ENCODE data around the gene ANP32B.
"Not testable (repeated sequence)": the region's sequence is repeated elsewhere in the genome, so short reads cannot be mapped to it uniquely, and the experiment has no call there.

Gene ANP32B

DNA sequence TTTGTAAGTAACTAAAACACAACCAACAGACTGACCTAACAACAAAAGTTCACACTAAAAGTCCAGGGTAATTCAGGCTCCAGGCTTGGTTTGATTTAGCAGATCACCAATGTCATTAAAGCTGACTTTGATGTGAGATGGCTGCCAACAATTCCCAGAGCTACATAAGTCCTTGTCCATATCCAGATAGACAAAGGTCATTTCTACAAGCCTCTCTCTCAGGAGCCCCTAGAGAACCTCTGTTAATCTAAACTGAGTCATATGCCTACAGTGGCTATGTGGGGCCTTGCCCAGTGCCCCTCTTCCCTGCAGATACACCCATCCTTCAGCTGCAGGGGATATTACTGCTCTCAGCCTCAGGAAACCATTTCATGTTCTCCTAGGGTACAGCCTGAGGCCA, 18.2 kb upstream of the ANP32B start:
- DNase-seq: no peak

DNA sequence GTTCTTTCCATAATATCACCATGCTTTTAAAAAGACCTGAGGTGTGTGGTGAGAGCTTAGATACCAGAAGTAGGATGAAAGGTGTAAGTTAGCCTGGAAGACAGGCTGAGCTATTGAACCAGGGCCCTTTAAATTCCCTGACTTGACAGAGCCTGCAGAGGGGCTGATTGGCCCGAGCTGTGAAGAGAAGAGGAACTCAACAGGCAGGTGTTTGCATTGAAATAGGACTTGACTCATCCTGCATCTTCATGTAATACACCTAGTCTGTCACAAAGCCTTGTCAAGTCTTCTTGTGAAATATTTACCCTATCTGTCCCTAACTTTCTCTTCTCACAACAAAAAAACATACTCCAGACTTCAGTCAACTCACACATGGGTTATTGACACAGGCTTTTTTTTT, 16.6 kb upstream of the ANP32B start:
- DNase-seq: no peak

DNA sequence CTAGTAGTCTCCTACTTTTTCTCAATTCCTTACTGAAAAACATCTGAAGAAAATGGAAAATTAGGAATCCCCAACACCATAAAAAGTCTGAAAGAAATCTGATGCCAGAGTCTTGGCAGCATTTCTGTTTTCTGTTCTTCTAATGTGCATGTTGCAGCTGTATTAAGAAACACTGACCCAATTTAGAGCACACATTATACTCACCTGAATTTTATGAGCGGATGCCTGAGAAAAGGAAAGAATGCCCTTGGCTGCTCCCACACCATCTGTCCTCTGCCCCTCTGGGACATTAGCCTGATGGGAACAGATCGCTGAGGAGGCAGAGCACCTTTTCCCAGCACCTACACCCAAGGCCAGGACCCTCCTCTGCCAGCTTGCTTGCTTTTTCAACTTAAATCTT, 14.1 kb upstream of the ANP32B start:
- DNase-seq: no peak

DNA sequence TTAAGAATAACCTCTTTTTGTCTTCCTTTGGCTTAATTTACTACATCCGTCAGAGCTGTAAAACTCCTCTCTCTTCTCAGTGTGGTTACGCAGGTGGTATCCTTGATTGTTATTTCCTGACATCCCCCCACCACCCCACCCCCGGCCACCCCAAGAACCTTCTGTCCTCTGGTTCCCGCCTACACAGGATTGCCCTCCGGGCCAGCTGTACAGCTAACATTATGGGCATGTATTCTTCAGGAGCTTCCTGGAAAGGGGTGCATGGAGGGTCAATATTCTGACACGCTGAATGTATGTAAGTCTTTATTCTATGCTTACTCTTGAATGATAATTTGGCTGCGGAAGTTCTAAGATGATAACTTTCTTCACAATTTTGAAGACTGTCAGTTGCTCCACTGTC, 13.0 kb upstream of the ANP32B start:
- no peak for DNase-seq

DNA sequence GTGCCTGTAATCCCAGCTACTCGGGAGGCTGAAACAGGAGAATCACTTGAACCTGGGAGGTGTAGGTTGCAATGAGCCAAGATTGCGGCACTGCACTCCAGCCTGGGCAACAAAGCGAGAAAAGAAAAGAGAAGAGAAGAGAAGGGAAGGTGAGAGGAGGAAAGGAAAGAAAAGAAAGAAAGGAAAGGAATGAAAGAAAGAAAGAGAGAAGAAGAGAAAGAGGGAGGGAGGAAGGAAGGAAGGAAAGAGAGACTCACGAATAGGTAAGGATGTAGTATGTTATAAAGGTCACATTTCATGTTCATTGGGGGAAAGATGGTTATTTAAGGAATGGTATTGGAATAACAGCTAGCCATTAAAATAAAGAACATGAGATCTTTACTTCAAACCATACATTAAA, 10.4 kb upstream of the ANP32B start:
- DNase-seq: no peak

DNA sequence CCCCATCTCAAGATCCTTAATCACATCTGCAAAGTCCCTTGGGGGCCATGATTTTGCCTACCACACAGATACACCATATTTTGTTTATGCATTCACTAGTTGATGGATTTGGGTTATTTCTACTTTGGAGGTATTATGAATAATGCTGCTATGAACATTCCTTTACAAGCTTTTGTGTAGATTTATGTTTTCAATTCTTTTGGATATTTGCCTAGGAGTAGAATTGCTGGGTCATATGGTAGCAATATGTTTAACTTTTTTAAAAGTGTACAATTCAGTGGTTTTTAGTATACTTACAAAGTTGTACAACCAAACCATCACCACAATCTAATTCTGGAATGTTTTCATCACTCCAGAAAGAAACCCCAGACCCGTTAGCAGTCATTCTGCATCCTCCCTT, 7.8 kb upstream of the ANP32B start:
- no peak for DNase-seq

DNA sequence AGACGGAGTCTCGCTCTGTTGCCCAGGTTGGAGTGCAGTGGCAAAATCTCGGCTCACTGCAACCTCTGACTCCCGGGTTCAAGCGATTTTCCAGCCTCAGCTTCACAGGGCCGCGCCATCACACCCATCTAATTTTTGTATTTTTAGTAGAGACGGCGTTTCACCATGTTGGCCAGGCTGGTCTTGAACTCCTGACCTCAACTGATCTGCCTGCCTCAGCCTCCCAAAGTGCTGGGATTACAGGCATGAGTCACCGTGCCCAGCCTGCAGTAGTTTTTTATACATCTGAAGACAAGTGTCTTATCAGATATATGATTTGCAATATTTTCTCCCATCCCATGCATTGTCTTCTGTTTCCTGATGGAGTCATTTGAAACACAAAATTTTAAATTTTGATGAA, 6.5 kb upstream of the ANP32B start:
- not testable (repeated sequence) for DNase-seq

DNA sequence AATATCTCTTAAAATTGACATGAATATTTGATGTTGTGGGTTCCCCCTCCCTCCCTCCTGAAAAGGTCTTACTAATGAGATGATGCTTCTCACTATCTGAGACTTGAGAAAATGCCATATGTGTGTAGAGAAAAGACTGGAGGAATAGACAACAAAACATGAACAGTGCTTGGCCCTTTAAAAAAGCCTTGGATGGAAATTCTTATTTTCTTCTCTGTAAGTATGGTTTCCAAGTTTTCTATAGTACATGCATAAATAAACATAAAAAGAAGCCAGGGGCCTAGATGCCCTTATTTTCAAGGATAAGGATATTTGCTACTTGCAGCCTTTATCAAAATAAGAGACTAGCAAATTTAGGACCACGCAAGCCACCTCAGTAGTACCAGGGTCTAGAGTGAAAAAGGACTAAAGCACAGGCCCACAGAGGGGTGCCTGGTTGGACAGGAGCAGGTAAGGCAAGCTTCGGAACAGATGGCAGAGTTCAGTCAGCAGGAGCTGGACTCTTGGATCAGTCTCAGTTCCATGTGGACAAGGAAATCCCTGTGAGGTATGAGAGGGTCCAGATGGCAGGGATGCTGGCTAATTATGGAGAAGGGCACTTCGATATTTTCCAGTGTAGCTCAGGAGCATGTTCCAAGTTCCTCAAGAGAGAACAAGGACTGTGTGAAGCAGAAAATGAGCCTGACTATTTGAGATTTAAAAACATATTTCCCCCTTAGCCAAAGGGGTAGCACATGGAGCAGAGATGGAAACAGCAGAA, 4.6 kb upstream of the ANP32B start:
- no peak for DNase-seq

DNA sequence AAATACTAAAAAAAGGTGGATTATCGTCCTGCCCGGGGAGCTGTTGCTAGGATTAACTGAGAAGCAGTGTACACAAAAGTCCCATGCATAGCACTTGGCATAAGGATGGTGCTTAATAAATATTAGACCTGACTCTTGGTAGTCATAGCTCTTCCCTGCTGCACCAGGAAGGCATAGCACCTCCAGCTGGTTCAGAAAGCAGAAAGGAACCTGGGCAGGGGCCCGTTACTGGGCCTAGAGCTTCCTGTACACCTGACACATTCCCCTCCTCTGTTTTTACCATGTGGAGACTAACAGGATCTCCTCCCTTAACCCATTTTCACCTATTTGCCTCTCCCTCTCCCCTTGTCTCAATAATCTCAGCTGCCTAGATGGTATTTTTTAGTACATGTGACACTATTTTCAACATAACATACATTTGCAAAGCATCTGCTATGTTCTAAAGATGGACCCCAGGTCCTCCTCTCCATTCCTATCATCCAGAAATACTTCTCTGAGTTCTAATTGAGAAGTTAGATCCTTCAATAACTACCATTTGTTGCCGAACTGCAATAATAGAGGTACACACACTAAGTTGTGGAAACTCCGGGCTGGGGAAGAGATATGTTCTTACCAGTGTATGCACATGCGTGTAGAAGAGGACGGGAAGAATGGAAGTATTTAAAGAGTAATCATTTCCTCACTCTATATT, 3.2 kb upstream of the ANP32B start:
- DNase-seq: no peak

DNA sequence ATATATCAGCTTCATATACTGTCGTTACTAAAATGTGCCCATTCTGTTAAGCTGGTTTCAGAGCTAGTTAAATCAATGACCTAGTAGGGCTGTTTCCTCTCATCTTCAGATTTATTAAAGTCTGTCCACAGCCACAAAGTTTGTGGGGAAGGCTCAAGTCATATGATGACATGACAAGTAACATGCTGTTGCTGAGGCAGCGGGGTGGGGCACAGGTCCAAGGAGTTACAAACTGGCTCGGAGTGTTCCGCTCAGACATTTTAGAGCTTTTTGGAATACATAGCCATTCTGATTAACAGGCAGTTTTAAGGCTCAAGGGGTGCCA, 2.7 kb upstream of the ANP32B start:
- no peak for DNase-seq

DNA sequence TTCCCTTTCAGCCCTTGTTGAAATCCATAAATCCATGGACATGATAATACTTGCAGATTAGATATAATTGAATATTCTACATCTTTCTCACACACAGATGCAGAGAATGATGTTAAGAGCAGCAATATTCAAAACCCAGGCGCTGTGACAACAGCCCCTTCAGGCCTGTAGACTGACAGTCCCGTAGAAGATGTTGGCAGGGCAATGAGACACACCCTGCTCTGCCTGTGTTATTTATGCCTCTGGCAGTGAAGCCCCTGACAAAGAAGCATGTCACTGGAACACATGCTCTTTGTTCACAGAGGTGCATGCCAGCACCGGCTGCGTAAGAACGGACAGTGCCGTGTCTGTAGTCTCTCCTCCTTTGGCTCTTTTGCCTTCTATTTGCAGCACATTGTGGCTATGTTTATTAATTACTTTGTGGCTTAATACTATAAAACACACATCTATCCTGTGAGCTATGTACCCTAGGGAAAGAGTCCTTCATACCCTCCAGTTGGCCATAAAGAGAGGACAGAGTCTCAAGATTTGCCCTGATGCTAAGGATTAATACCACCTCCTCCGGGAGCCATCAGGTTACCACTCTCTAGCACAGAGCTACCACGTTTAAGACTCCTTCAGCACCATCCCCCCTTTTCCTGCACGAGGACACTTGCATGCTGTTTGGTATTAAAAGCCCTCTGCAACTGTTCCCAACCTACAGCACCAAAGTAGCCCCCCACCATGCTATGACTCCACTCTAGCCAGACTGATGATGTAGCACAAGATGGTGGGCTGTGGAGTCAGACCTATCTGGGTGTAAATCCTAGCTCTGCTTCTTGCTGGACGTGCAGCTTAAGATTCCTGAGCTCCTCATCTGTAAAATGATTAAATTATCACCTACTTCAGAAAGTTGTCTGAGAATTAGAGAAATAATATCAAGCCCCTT, 2.0 kb upstream of the ANP32B start:
- no peak for DNase-seq

DNA sequence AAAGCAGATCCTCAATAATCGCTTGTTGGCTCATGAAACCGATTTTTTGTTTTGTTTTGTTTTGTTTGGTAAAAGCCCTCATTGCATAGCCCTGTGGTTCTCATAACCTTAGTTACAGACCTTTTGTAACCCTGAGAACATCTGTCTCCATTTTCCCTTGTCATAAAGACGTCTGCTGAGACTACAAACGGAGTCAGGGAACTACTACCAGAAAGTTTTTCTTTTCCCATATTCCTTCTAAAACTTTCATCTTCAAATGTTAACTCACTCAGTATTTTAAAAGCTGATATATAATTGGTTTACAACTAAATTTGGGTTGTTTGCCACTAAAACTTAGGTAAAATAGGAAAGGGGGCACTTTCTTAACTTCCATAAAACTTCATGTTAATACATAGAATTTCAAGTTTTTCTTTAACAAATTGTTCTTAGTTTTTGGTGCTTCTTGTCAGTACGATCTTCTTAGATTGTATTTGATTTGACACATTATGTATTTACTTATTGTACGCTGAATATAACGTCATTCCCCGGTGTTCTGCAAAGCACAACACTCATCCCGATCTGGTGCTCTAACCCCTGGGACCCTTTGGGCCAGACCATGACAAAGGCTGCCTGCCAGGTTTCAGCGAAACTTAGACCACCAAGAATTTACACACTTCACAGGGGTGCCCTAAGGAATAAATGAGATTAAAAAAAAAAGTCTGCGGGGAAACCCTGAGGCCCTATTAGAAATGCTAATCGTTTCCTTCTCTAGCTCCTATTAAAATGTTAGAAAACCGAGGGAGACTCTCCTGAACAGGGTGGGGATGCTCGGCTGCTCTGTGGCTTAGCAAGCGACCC, 1.1 kb upstream of the ANP32B start:
- no peak for DNase-seq

DNA sequence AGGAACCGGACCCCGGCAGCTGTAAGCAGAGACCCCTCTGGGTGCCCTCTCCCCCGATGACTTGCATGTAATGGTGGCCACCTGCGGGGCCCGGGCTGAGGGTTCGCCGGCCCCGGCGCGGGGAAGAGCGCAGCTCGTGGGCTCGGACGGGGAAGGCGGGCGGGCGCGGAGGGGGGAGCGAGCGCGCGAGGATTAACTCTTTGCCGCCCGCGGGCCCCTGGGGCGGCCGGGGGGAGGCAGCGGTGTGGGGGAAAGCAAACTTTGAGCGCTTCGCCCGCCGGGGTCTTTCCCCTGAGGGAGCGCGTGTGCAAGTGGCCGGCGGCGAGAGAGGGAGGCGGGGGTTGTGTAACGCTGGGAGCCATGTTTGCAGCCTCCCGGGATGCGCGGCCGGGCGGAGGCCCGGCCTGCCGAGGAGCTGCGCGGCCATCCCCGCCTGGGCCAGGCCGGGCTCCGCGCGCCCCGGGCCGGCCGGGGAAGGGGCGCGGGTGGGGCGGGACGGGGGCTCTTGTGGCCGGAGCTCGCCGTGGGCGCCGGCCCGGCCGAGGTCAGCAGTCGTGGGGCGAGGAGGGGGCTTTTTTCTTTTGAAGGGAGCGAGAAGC, 547 bp downstream of the ANP32B start:
- DNase-seq: peak; percentile 24

DNA sequence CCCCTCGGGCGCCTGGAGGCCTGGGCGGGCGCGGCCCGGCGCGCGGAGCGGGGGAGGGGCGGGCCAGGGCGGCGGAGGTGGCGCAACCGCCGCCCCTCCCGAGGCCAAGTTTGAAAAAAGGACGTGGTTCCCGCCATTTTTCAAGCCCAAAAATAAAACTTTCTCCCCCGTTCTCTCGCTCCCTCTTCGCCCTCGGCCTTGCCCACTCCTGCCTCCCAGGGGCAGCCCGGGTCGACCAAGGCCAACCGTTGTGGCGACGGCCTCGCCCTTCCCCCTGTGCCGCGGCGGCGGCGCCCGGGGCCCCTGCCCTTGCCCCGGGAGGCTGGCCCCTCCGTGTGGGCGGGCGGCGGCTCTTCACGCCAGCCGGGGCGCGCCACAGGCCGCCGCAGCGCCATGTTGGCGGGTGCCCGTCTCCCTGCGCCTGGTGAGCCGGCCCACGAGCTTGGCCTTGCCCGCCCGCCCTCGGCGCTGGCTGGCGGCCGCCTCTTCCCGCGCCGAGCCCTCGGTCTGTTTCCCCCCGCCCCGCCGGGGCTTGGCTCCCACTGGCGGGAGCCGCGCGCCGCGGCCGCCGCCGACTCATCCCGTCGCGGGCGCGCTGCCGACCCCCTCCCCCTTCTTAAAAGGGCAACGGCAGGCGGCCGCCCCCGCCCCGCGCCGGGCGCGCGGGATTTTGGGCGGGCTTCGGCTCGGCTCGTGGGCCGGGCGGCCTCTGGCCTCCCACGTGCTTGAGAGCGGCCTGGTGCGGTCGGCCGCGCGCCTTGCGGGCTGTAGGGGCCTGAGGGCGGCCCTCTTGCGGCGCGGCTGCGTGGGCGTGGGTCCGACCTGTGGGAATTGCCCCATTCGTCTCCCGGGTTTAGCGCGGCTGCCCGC, 1.3 kb downstream of the ANP32B start:
- peak; percentile 82 for DNase-seq

DNA sequence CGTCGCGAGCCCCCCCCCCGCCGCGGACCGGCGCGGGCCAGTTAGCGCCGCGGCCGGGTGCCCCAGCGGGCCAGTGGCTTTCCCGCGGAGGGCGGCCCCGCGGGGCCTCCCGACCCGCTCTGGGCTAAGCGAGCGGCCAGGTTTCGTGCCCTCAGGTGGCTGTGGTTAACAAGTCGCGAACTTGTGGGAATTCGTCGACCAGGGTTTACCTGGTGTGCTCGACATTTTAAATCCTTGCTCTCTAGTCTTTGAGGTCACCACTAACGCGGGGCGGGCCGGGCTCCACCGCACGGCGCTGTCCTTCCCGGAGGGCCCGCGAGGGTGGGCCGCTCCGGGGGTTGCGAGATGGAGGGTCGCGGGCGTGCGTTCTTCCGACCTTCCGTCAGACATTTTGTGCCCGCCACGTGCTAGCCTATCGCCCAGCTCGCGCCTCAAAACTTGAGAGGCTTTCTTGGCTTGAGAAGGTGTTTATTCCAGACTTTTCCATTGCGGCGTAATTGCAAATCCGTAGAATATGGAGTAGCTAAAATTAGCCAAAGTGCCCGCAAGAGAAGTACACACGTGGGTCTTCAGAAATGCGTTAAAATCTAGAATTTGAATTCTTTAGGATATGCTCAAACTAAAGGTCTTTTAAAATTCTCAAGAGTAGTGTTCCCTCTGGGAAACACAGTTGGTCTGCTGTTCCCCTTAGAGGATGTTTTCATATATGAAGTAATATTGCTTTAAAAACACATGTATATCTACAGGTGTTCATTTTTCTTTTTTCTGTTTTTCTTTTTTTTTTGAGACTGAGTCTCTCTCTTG, 2.1 kb downstream of the ANP32B start:
- peak; percentile 53 for DNase-seq

DNA sequence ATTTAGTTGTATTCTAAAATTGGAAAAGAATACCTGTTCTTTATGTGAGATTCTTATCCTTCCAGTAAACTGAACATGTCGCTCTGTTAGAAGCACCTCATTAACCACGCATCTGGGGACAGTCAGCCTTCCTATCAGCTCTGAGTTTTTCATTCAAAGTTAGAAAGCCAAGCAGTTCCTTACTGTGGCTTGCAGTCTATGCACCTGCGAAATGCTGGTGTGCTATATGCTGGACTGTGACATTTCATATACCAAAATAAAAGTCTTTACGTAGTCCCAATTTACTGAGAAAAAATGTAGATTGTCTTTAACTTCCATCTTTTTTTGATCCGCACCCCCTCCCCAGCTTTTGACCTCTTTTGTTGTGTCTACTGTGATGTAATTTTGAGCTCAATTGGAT, 4.3 kb downstream of the ANP32B start:
- no peak for DNase-seq

DNA sequence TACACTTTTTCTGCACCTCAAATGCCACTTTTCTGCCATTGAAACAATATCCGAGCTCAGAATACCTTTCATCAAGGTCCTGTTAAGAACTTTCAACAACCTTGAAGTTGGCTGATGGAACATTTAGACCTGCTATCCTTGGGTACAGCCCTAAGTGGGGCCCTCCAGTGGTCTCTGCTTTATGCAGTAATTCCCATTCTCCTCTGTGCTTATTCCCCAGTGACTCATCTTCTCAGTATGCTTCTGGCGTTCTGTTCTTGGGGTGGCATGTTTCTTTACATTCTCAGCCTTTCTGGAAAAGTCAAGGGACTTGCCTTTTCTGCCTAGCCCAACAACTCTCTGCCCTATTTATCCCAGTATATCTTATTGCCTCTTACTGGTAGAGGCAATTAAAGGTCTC, 7.1 kb downstream of the ANP32B start:
- no peak for DNase-seq

DNA sequence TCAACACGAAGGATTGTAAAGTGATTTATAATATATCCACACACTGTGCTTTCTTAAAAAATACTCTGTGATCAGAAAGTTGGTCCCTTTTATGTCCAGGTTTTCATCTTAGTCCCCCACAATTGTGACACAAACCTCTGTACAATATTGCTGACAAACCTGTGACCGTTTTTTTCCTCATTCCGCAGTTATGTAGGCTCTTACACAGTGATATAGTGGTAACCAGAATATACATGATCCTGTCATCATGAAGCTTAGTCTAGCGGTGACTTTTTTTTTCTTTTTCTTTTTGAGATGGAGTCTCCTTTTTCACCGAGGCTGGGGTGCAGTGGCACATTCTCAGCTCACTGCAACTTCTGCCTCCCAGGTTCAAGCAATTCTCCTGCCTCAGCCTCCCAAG, 8.7 kb downstream of the ANP32B start:
- DNase-seq: no peak

DNA sequence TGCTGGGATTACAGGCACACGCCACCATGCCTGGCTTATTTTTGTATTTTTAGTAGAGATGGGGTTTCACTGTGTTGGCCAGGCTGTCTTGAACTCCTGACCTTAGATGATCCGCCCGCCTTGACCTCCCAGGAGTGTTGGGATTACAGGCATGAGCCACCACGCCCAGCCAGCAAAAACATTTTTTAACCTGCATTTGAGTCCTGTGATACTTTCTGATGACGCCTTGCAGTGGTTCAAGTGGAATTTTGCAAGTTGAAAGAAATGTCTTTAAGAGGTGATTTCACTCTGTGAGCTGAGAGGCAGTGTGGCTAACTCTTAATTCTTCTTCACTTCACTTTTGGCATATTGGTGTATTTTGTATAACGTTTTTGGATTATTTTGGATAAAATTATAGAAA, 9.1 kb downstream of the ANP32B start:
- DNase-seq: no peak

DNA sequence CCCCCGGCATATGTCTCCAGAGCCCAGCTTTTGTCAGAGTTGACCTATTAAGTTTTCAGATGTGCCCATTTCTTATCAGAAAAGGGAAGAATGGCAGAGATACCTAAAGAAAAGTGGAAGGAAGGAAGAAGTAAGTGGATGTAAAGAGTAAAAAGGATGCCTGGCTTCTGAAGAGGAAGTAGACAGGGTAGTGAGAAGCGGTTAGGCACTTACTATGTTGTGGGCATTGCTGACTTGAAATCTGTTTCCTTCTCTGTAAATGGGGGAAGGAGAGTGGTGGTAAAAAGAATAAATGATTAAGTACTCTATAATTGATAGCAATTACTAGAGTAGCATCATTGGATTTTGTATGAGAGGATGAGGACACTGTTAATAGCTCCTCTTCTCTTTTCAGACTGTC, 9.9 kb downstream of the ANP32B start:
- DNase-seq: no peak

DNA sequence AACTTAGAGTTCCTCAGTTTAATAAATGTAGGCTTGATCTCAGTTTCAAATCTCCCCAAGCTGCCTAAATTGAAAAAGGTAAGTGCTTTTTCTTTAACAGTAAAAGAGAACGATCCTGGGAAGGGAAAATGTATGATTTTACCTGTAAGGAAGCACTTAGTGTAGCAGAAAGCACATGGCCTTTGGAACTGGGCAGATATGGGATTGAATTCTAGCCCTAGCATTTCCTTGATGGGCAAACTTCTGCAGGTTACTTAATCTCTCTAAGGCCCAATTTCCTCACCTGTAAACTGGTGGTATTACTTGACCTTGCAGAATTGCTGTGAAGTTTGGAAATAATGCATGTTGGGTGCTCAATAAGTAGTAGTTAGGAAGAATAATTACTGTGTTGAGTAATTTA, 11.6 kb downstream of the ANP32B start:
- no peak for DNase-seq
